Prostate gland (tissue), 2 donors: Measurements from ENCODE around the gene CHRNA4. TPM values are rescaled to one million over a fixed set of nuclear protein-coding genes. Genes with fewer than 3 reads are reported as not detected.

Experiments
- DNase-seq: peaks from one replicate; pipeline ENCODE4 v3.0.0-alpha.2; 2019; ENCODE audit warnings: low spot score
- H3K27ac ChIP-seq, 2 donors: fragments of 200-600 bp; sonication (generic); 2 replicates each; pipeline ENCODE4 v1.5.1; 2017 to 2019
- H3K27me3 ChIP-seq: fragments of 200-600 bp; sonication (generic); replicated peaks from 2 replicates; pipeline ENCODE4 v1.5.1; 2019; ENCODE audit not compliant: insufficient read depth
- H3K36me3 ChIP-seq, 2 donors: fragments of 200-600 bp; sonication (generic); 1 replicate in 1 of 2; 2 replicates in 1 of 2; pipeline versions ENCODE4 v1.5.1 to v1.8.1; 2017 to 2019
- H3K4me1 ChIP-seq: fragments of 200-600 bp; sonication (generic); replicated peaks from 2 replicates; pipeline ENCODE4 v1.5.1; 2019
- H3K4me3 ChIP-seq, 2 donors: fragments of 200-600 bp; sonication (generic); 2 replicates each; pipeline ENCODE4 v1.5.1; 2017 to 2019
- H3K9me3 ChIP-seq: fragments of 200-600 bp; sonication (generic); 2 replicates; pipeline ENCODE4 v1.5.1; 2017
- POLR2A ChIP-seq: fragments of 450-650 bp; IDR thresholded peaks from one replicate; pipeline ENCODE4 v1.6.1; 2016; ENCODE audit warnings: antibody characterized with exemption, mild to moderate bottlenecking
- POLR2AphosphoS5 ChIP-seq: sonication (generic); formaldehyde crosslinking; IDR thresholded peaks from one replicate; pipeline ENCODE4 v1.6.1; 2017; ENCODE audit warnings: antibody characterized with exemption
- WGBS: methylation state at CpG from one replicate; pipeline ENCODE4 v1.1.5; 2018; 5-methylcytosine and 5-hydroxymethylcytosine counted together
- intact Hi-C: fragments of 100-400 bp; cut with DNase I; formaldehyde crosslinking; loops from one replicate; pipeline ENCODE4 v1.14.2; 2022
- total RNA-seq, 2 donors: library from RNA; depleted of rRNA; stranded (reverse); fragments of >200 nt; gene quantifications; one replicate each; pipeline ENCODE4 v1.1.0, GENCODE V29; 2016
- TF ChIP-seq, protein P1 (sequence below), 4 experiments: fragments of 200-600 bp in 2 of 4; fragments of 450-650 bp in 2 of 4; sonication (generic) in 2 of 4; IDR thresholded peaks; 1 replicate in 3 of 4; 2 replicates in 1 of 4; pipeline ENCODE4 v1.5.1; 2016 to 2019; ENCODE audit warnings: antibody characterized with exemption in 4 of 4, mild to moderate bottlenecking in 2 of 4, moderate library complexity in 2 of 4

The CHRNA4 gene
- total RNA-seq, 2 donors from 2014 or later, result 7.2 TPM; not detected in 1

DNA sequence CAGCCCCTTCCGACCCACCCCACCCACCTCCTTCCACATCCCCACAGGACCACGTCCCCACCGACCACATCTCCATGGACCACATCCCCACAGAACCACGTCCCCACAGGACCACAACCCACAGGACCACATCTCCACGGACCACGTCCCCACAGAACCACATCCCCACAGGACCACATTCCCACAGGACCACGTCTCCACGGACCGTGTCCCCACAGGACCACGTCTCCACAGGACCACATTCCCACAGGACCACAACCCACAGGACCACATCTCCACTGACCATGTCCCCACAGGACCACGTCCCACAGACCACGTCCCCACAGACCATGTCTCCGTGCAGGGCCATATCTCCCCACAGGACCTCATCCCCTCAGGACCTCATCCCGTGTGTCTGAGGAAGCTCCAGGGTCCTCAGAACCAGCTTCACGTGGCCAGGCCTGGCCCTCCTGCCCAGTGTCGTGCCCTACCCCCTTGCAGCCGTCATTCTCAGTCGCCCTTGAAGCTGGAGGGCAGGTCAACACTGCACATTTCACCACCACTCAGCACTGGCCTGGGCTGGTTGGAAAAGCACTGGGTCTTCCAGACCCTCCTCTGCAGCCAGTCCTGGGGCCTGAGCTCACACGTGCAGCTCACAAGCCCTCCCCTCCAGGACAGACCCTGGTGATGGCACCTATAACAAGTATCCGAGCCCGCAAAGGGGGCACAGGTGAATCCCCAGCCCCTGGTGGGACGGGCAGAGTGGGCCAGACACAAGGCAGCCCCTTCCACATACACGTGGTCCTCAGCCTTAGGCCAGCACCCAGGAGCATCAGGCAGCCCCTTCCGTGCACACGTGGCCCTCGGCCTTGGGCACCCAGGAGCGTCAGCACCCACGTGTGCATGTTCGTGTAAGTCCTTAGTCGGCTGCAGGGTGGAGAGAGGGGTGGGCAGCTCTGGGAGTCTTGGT is 3.9 kb downstream of the CHRNA4 start:
- DNase-seq, result no peak
- Histone ChIP-seq H3K36me3 (no peaks in the 10 kb centered on the region), H3K27me3 (peaks cover 21% of the 10 kb centered on the region), H3K27ac (no peak overlapping the region), H3K9me3 (no peaks in the 10 kb centered on the region), H3K4me1 (no peaks in the 10 kb centered on the region), H3K4me3 (no peak overlapping the region)
- WGBS, result 73% methylated on average over 23 of the region's 30 CpGs
- intact Hi-C loops, result no loop called here
- no peak for TF ChIP-seq POLR2A
- no peak for TF ChIP-seq POLR2AphosphoS5
- TF ChIP-seq, protein P1, sequence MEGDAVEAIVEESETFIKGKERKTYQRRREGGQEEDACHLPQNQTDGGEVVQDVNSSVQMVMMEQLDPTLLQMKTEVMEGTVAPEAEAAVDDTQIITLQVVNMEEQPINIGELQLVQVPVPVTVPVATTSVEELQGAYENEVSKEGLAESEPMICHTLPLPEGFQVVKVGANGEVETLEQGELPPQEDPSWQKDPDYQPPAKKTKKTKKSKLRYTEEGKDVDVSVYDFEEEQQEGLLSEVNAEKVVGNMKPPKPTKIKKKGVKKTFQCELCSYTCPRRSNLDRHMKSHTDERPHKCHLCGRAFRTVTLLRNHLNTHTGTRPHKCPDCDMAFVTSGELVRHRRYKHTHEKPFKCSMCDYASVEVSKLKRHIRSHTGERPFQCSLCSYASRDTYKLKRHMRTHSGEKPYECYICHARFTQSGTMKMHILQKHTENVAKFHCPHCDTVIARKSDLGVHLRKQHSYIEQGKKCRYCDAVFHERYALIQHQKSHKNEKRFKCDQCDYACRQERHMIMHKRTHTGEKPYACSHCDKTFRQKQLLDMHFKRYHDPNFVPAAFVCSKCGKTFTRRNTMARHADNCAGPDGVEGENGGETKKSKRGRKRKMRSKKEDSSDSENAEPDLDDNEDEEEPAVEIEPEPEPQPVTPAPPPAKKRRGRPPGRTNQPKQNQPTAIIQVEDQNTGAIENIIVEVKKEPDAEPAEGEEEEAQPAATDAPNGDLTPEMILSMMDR (IDR thresholded peaks at IDR 0.05), result no peak

DNA sequence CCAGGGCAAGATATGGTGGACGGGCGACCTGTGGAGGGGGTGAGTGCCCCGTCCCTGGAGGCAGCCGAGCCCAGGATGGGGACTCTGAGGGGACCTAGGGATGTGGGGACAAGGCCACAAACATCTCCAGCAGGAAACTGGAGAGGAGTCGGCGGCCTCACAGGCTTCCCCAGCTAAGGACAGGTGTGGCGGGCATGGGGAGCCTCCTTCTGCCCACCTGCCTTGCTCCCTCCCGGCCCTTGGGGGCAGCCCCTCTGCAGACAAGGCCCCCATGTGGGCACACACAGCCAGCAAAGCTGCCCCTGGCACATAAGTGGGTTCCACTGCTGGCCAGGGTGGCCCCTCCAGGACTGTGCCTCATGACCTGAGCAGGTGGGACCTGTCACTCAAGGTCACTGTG is 4.6 kb downstream of the CHRNA4 start:
- Histone ChIP-seq H3K36me3 (no peaks in the 10 kb centered on the region), H3K27me3 (peaks cover 15% of the 10 kb centered on the region), H3K9me3 (no peaks in the 10 kb centered on the region), H3K4me3 (no peak overlapping the region), H3K4me1 (no peaks in the 10 kb centered on the region), H3K27ac (no peak overlapping the region)
- DNase-seq, result no peak
- intact Hi-C loops, result no loop called here
- 99% methylated on average over 7 of the region's 8 CpGs for WGBS
- TF ChIP-seq, protein P1 (IDR thresholded peaks at IDR 0.05), result no peak
- TF ChIP-seq POLR2A (no peak), POLR2AphosphoS5 (no peak)

DNA sequence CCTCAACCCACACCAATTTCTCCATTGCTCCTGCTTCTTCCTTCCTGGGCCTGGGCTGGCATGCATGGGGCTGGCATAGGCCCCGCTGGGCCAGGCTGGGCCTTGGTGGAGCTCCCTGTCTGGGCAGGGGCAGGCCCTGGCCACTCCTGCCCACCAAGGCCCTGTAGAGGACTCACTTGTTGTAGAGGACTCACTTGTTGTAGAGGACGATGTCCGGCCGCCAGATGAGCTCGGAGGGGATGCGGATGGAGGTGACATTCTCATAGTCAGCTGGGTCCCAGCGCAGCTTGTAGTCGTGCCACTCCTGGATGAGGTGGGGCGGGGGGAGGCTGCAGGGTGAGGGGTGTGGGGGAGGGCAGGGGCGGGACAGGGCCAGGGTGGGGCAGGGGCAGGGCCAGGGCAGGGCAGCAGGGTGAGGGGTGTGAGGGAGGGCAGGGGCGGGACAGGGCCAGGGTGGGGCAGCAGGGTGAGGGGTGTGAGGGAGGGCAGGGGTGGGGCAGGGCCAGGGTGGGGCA is 5.3 kb downstream of the CHRNA4 start:
- 90% methylated on average over 9 of the region's 11 CpGs for WGBS
- intact Hi-C loops, result no loop called here

DNA sequence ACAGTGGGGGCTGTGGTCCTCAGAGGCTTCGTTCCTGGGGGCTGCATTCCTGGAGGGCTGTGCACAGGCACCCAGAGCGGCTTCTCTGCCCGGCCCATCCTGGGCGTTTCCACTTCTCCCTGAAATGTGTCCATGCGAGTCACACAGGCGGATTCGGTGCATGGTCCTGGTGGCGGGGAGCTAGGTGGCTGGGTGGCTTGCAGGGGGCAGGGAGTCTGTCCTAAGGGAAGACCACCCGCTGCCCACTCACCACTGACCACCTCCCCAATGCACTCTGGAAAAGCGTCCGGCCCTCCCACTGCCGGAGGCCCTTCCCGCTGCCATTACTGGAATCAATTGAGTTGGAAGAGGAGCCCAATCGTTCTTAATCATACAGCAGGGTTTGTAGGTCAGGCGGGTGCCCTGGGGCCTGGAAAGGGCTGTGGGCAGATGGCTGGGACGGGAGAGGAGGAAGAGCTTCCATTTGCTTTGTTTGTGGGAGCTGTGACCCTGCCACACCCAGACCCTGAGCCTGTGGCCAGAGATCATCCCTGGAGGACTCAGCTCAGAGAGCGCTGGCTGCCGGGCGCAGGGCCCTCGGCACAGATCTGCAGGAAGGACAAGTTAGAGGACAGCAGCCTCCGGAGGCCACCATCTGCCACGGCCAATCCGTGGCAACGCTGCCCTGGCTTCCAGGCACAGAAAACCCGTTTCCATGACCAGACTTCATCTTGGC is 6.4 kb downstream of the CHRNA4 start:
- WGBS, result 86% methylated on average over 13 of the region's 25 CpGs
- intact Hi-C loops, result no loop called here
- TF ChIP-seq, protein P1 (IDR thresholded peaks at IDR 0.05), result no peak
- no peak for TF ChIP-seq POLR2AphosphoS5
- TF ChIP-seq POLR2A, result no peak
- Histone ChIP-seq H3K27me3 (no peaks in the 10 kb centered on the region), H3K4me3 (no peak overlapping the region), H3K36me3 (no peaks in the 10 kb centered on the region), H3K9me3 (no peaks in the 10 kb centered on the region), H3K4me1 (no peaks in the 10 kb centered on the region), H3K27ac (no peak overlapping the region)
- no peak for DNase-seq

More for the DNA sequence above, 5.3 kb downstream of the CHRNA4 start:
- Histone ChIP-seq H3K4me3 (no peak overlapping the region), H3K27ac (no peak overlapping the region), H3K9me3 (no peaks in the 10 kb centered on the region), H3K36me3 (no peaks in the 10 kb centered on the region), H3K27me3 (peaks cover 10% of the 10 kb centered on the region), H3K4me1 (no peaks in the 10 kb centered on the region)
- no peak for DNase-seq
- TF ChIP-seq POLR2A (no peak), POLR2AphosphoS5 (no peak)
- TF ChIP-seq, protein P1 (IDR thresholded peaks at IDR 0.05), result no peak
